Measurements from ENCODE around the gene RANBP3L. TPM values are rescaled to one million over a fixed set of nuclear protein-coding genes. Genes with fewer than 3 reads are reported as not detected.

The RANBP3L gene
- total and polyA plus RNA-seq, 4 donors: 10.9 to 213 (median 28.9) TPM

DNA sequence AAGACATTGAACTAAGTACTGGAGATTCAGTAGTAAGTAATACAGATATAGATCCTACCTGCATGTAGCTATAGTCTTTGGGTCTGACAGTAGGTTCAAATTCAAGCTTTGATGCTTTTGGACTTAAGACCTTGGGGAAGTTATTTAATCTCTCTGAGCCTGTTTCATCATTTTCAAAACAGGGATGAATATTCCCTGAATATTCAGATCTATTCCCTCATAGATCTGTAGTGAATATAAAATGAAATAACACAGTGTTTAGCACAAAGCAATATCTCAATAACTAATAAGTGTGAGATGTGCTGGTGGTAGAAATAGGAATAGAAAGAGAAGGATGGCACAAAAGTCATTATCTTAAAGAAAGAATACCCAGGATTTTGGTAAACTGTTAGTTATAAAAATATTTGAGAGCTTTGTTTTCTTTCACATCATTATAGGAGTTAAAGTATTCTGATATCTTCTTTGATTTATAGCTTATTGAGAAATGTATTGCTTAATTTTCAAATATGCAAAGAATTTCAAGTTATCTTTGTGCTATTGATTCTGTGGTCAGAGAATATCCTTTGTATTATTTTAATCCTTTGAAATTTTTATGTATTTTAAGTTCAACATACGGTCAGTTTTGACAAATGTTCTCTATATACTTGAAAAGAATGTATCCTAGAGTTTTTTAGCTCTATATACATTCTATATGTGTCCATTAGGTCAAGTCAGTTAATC, 11.4 kb upstream of the RANBP3L start:
- WGBS (ENCODE audit: insufficient coverage): no CpG with 5 or more reads among the region's 1 CpG
- Histone ChIP-seq H3K4me3 (ENCODE audit: low read depth, low read length) (no peak overlapping the region), H3K9me3 (ENCODE audit: control insufficient read depth, insufficient read depth, low read length) (no peaks in the 10 kb centered on the region), H3K27ac (ENCODE audit: low read depth, low read length) (no peak overlapping the region), H3K4me1 (ENCODE audit: control insufficient read depth, insufficient read depth, low read length) (no peaks in the 10 kb centered on the region), H3K27me3 (ENCODE audit: control insufficient read depth, insufficient read depth, low read length) (no peaks in the 10 kb centered on the region), H3K36me3 (ENCODE audit: control insufficient read depth, insufficient read depth, low read length) (no peaks in the 10 kb centered on the region)
- no peak for DNase-seq (ENCODE audit: low read depth in 4 of 6, low spot score in 6 of 6)

- Histone ChIP-seq H3K4me3 (ENCODE audit: low read depth, low read length) (no peak overlapping the region), H3K27ac (ENCODE audit: low read depth, low read length) (no peak overlapping the region), H3K9me3 (ENCODE audit: control insufficient read depth, insufficient read depth, low read length) (no peaks in the 10 kb centered on the region), H3K36me3 (ENCODE audit: control insufficient read depth, insufficient read depth, low read length) (no peaks in the 10 kb centered on the region), H3K4me1 (ENCODE audit: control insufficient read depth, insufficient read depth, low read length) (no peaks in the 10 kb centered on the region), H3K27me3 (ENCODE audit: control insufficient read depth, insufficient read depth, low read length) (no peaks in the 10 kb centered on the region)
- DNase-seq (ENCODE audit: low read depth in 4 of 6, low spot score in 6 of 6): no peak
- WGBS (ENCODE audit: insufficient coverage): 64% methylated on average over 1 of the region's 1 CpG
Measured at GRCh38 chr5:36311956-36312355, 10.3 kb upstream of the RANBP3L start.

GRCh38 chr5:36310138-36310537, 8.4 kb upstream of the RANBP3L start:
- no peak for DNase-seq (ENCODE audit: low read depth in 4 of 6, low spot score in 6 of 6)
- no peaks in the 10 kb centered on the region for H3K9me3 ChIP-seq (ENCODE audit: control insufficient read depth, insufficient read depth, low read length)
- H3K27ac ChIP-seq (ENCODE audit: low read depth, low read length): no peak overlapping the region
- H3K27me3 ChIP-seq (ENCODE audit: control insufficient read depth, insufficient read depth, low read length): no peaks in the 10 kb centered on the region
- WGBS (ENCODE audit: insufficient coverage): 100% methylated on average over 1 of the region's 3 CpGs
- no peaks in the 10 kb centered on the region for H3K4me1 ChIP-seq (ENCODE audit: control insufficient read depth, insufficient read depth, low read length)
- H3K4me3 ChIP-seq (ENCODE audit: low read depth, low read length): no peak overlapping the region
- no peaks in the 10 kb centered on the region for H3K36me3 ChIP-seq (ENCODE audit: control insufficient read depth, insufficient read depth, low read length)

- H3K27me3 ChIP-seq (ENCODE audit: control insufficient read depth, insufficient read depth, low read length): no peaks in the 10 kb centered on the region
- no peaks in the 10 kb centered on the region for H3K36me3 ChIP-seq (ENCODE audit: control insufficient read depth, insufficient read depth, low read length)
- no peaks in the 10 kb centered on the region for H3K4me1 ChIP-seq (ENCODE audit: control insufficient read depth, insufficient read depth, low read length)
- no peak overlapping the region for H3K4me3 ChIP-seq (ENCODE audit: low read depth, low read length)
- H3K9me3 ChIP-seq (ENCODE audit: control insufficient read depth, insufficient read depth, low read length): no peaks in the 10 kb centered on the region
- H3K27ac ChIP-seq (ENCODE audit: low read depth, low read length): no peak overlapping the region
- peak in 5 of 6 donors; percentile 17 to 65 (median 25) for DNase-seq (ENCODE audit: low read depth in 4 of 6, low spot score in 6 of 6)
- 0% methylated on average over 1 of the region's 4 CpGs for WGBS (ENCODE audit: insufficient coverage)
Measured at GRCh38 chr5:36305571-36306326, 4.0 kb upstream of the RANBP3L start.

DNA sequence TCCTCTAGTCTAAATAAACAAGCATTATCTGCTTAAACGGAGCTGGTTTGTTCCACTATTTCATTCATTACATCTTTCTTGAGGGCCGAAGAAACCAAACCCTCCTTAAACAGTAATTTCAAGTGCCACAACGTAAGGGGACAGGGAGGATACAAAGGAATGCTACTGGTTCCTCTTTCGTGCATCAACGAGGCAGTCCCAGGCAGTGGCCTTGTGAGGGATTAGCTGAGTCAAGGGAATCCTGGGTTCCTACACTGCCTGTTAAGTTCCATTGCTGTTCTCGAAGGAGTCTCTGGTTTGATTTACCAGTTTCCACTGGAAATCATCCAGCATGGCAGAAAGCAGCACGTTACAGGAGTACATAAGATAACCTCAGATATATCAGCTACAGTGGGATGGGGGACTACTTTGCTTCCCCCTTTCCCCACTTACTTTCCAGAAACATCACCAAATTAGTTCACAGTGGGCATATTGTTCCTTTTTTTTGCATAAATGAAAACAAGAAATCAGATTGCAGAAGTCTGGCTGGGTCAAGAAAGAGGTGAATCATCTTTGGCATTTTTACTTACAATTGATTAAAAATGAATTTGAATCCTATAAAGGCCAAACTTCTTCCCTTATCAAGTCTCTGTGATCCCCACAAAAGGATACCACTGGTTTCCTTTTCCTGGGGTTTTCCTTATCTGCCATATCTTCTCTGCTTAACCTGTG, 2.5 kb upstream of the RANBP3L start:
- H3K27ac ChIP-seq (ENCODE audit: low read depth, low read length): no peak overlapping the region
- H3K4me1 ChIP-seq (ENCODE audit: control insufficient read depth, insufficient read depth, low read length): no peaks in the 10 kb centered on the region

DNA sequence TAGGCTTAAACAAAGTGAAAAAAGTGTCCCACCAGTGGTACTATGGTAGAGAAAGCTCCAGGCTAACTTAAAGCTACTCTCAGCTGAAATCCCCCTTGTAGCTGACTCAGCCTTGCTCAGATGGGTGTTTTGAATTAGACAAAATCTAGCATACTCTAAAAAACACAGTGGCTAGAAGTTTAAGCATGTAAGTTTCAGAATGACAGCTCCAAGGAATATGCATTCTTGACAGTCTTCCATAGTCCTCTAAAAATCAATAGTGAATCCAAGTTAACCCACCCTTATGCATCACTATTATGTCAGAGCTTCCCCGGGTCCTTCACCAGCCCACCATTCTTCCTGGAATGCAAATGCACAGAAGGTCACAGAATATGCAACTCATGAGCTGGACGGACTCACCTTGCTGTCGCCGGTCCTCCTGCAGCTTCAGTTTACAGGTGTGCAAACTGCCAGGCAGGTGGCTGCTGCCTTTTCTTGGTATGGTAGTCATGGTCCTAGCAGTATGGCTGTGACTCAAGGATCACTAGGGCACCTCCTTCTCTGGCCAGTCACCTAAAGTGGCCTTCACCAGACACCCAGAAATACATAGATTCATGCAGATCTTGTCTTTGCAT, 668 bp downstream of the RANBP3L start:
- Histone ChIP-seq H3K4me1 (ENCODE audit: control insufficient read depth, insufficient read depth, low read length) (no peaks in the 10 kb centered on the region), H3K36me3 (ENCODE audit: control insufficient read depth, insufficient read depth, low read length) (no peaks in the 10 kb centered on the region), H3K4me3 (ENCODE audit: low read depth, low read length) (peak overlapping the region; percentile 21), H3K9me3 (ENCODE audit: control insufficient read depth, insufficient read depth, low read length) (no peaks in the 10 kb centered on the region), H3K27me3 (ENCODE audit: control insufficient read depth, insufficient read depth, low read length) (no peaks in the 10 kb centered on the region), H3K27ac (ENCODE audit: low read depth, low read length) (peak overlapping the region; percentile 86)
- no peak for DNase-seq (ENCODE audit: low read depth in 4 of 6, low spot score in 6 of 6)
- 66% methylated on average over 4 of the region's 4 CpGs for WGBS (ENCODE audit: insufficient coverage)

More for the DNA sequence above, 2.5 kb upstream of the RANBP3L start:
- Histone ChIP-seq H3K4me3 (ENCODE audit: low read depth, low read length) (no peak overlapping the region), H3K27me3 (ENCODE audit: control insufficient read depth, insufficient read depth, low read length) (no peaks in the 10 kb centered on the region), H3K9me3 (ENCODE audit: control insufficient read depth, insufficient read depth, low read length) (no peaks in the 10 kb centered on the region), H3K36me3 (ENCODE audit: control insufficient read depth, insufficient read depth, low read length) (no peaks in the 10 kb centered on the region)
- no peak for DNase-seq (ENCODE audit: low read depth in 4 of 6, low spot score in 6 of 6)
- 62% methylated on average over 3 of the region's 7 CpGs for WGBS (ENCODE audit: insufficient coverage)

GRCh38 chr5:36300191-36300926, 1.3 kb downstream of the RANBP3L start:
- Histone ChIP-seq H3K27me3 (ENCODE audit: control insufficient read depth, insufficient read depth, low read length) (no peaks in the 10 kb centered on the region), H3K9me3 (ENCODE audit: control insufficient read depth, insufficient read depth, low read length) (no peaks in the 10 kb centered on the region), H3K4me1 (ENCODE audit: control insufficient read depth, insufficient read depth, low read length) (no peaks in the 10 kb centered on the region), H3K27ac (ENCODE audit: low read depth, low read length) (peak overlapping the region; percentile 86), H3K4me3 (ENCODE audit: low read depth, low read length) (peak overlapping the region; percentile 21), H3K36me3 (ENCODE audit: control insufficient read depth, insufficient read depth, low read length) (no peaks in the 10 kb centered on the region)
- WGBS (ENCODE audit: insufficient coverage): 60% methylated on average over 1 of the region's 3 CpGs
- peak in 3 of 6 donors; percentile 6 to 47 (median 31) for DNase-seq (ENCODE audit: low read depth in 4 of 6, low spot score in 6 of 6)

DNA sequence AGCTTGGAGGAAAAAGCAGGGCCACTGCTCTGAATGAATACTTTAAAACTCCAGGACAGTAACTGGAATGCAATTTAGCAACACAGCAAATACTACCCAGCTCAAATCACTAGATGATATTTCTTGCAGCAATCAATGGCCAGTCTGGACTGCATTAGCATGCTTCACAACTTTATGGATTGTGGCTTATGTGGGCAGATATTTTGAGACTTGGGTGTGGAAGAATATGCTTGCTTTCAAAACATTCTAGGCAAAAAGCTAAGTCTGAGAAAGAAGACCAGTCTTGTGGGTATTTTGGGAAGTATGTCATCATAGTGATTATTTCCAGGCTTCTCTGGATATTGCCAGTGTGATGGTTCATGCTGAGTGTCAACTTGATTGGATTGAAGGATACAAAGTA, 3.1 kb downstream of the RANBP3L start:
- DNase-seq (ENCODE audit: low read depth in 4 of 6, low spot score in 6 of 6): no peak
- H3K36me3 ChIP-seq (ENCODE audit: control insufficient read depth, insufficient read depth, low read length): no peaks in the 10 kb centered on the region
- H3K4me3 ChIP-seq (ENCODE audit: low read depth, low read length): no peak overlapping the region
- no peaks in the 10 kb centered on the region for H3K4me1 ChIP-seq (ENCODE audit: control insufficient read depth, insufficient read depth, low read length)
- H3K27me3 ChIP-seq (ENCODE audit: control insufficient read depth, insufficient read depth, low read length): no peaks in the 10 kb centered on the region
- no peak overlapping the region for H3K27ac ChIP-seq (ENCODE audit: low read depth, low read length)
- no peaks in the 10 kb centered on the region for H3K9me3 ChIP-seq (ENCODE audit: control insufficient read depth, insufficient read depth, low read length)

DNA sequence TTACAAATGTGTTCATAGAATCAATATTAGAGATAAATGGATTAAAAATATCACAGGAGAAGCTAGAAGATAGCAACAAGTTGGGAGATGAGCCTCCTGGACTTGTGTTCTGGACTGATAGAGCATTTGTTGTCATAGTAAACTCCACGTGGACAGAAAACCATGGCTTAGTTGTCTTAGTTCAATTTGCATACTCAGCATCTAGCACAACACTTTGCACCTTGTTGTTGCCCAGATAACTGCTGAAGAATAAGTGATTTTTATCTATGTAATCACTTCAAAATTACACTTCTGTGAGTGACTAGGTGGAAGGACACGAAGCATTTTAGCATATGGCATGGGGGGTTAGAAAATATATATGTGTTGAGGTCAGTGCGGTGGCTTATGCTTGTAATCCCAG, 4.0 kb downstream of the RANBP3L start:
- Histone ChIP-seq H3K4me3 (ENCODE audit: low read depth, low read length) (no peak overlapping the region), H3K9me3 (ENCODE audit: control insufficient read depth, insufficient read depth, low read length) (no peaks in the 10 kb centered on the region), H3K36me3 (ENCODE audit: control insufficient read depth, insufficient read depth, low read length) (no peaks in the 10 kb centered on the region), H3K4me1 (ENCODE audit: control insufficient read depth, insufficient read depth, low read length) (no peaks in the 10 kb centered on the region), H3K27me3 (ENCODE audit: control insufficient read depth, insufficient read depth, low read length) (no peaks in the 10 kb centered on the region), H3K27ac (ENCODE audit: low read depth, low read length) (no peak overlapping the region)
- no CpG with 5 or more reads among the region's 3 CpGs for WGBS (ENCODE audit: insufficient coverage)
- no peak for DNase-seq (ENCODE audit: low read depth in 4 of 6, low spot score in 6 of 6)
